Iris pigment epithelial cell (primary cell): ENCODE measurements around the gene PEX5.

ENCODE experiments used
- DNase-seq: peaks from one replicate; pipeline ENCODE4 v3.0.0-alpha.2; 2011; ENCODE audit warnings: low read depth

Gene PEX5

GRCh38 chr12:7189398-7190267 lies at the start of gene PEX5:
PEX5 (plus strand) TSS chr12:7189686; CDS start chr12:7190378, 692 bp downstream.
- DNase-seq: peak; percentile 94

GRCh38 chr12:7141351-7142005 lies 48.0 kb upstream of the PEX5 start:
- no peak for DNase-seq

- DNase-seq: peak; percentile 52
These were observed 47.3 kb upstream of the PEX5 start for GRCh38 chr12:7142056-7142644.

DNA sequence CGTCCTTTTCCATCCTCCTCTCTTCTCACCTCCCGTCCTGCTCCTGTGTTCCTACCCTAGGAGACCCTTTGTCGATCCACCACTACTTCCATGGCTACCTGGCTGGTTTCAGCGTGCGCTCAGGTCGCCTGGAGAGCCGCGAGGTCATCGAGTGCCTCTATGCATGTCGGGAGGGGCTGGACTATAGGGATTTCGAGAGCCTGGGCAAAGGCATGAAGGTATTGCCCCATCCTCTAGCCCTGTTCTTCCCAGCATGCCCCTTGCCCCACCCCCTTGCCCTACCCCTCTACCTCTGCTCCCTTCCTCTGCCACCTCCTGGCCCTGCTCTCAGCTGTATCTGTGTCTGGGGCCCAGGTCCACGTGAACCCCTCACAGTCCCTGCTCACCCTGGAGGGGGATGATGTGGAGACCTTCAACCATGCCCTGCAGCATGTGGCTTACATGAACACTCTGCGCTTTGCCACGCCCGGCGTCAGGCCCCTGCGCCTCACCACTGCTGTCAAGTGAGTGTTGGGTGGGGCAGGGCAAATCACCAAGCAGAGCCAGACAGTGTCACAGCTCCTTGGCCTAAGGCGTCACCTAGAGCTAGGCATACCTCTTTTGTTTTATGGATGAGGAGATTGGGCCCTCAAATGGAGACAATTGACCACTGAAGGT lies 46.5 kb upstream of the PEX5 start:
- DNase-seq: no peak

GRCh38 chr12:7143564-7143963 lies 45.9 kb upstream of the PEX5 start:
- no peak for DNase-seq

DNA sequence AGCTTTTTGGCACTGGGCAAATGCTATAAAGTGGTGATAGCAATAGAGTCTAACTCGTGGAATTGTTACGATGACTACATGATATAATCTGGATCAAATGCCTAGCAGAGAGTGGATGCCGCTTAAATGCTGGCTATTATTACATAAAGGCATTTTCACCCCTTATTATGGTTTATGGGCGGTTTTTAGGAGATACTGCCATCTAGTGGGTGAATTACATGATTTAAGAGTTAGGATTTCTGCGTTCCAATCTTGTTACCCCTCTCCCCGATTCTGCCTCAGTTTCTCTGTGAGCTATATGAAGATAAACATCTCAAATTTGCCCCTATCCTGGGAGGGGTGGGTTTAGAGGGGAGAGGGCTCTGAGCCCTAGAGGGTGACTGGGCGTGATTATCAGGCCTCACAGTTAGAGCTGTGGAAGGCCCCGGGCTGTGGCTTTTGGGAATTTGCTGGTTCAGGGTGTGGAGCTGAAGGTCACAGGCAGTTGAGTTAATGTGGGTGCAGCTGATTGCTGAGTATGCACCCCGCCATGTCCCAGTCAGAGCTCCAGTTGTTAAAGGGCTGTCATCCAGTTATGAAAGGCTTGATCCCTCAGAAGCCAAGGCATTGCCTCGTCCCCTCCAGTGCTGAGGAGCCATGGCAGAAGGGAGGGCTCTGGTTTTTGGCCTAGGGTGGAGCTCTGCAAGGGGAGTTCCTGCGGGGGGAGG lies 44.9 kb upstream of the PEX5 start:
- peak; percentile 42 for DNase-seq

DNA sequence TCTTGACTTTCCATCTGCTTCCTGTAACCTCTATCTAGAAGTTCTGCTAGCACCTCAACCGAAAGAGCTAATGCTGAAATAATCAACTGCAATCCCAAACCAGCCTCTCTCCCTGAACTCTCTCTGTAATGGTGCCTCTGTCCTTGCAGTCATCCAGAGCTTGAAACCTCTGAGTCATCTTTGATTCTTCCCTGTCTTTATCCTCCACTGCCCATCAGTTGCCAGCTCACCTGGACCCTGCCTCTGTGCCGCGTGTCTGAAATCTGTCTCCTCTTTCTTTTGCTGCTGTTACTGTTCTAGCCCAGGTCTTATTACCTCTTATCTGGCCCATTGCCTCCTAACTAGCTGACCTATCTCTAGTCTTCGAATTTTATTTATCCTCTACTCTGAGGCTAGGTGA lies 43.8 kb upstream of the PEX5 start:
- no peak for DNase-seq

DNA sequence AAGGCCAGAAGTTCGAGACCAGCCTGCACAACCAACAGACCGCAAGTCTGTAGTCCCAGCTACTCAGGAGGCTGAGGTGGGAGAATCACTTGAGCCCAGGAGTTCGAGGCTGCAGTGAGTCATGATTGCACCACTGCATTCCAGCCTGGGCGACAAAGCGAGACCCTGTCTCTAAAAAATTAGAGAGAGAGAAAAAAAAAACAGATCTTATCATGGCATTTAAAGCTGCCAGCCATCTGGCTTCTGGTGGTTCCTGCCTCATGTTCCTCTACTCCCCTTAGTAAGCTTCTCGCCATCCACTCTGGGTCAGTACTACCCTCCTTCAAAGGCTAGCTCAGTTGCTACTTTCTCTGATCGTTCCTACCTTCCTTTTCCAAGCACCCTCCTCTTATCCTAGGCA lies 43.3 kb upstream of the PEX5 start:
- DNase-seq: no peak

DNA sequence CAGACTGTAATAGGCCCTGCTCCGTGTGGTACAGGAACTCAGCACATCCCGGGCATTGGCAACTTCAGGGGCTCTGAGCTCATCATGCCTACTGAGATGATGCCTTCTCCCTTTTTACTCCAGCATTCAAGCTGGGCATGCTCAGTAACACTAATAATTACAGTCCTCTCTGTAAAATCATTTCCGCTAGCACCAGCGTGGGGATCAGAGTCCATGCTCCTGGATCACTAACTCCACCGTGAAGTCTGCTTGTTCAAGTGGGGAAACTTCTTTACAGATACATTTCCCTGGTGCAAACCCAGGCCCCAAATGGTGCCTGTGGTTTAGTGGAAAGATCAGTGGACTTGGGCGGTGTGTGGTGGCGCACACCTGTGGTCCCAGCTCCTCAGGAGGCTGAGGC lies 42.6 kb upstream of the PEX5 start:
- no peak for DNase-seq

- DNase-seq: no peak
These were observed 39.1 kb upstream of the PEX5 start for GRCh38 chr12:7150356-7150755.

DNA sequence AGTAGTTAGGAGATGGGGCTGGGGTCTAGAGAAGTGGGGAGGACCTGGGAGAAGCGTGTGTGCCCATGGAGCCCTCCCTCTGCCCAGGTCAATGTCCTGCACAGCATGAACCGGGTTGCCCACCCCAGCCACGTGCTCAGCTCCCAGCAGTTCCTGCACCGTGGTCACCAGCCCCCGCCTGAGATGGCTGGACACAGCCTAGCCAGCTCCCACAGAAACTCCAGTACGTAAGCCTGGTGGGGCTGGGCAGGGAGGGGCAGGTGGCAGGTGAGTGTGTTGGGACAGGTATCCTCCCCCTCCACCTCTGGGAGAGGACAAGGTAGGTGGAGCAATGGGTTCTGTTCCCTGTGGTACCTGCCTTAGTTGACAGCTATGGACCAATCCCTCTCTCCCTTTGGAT lies 38.6 kb upstream of the PEX5 start:
- DNase-seq: no peak

- DNase-seq: no peak
These were observed 38.0 kb upstream of the PEX5 start for GRCh38 chr12:7151532-7151931.

GRCh38 chr12:7152818-7153217 lies 36.7 kb upstream of the PEX5 start:
- no peak for DNase-seq

DNA sequence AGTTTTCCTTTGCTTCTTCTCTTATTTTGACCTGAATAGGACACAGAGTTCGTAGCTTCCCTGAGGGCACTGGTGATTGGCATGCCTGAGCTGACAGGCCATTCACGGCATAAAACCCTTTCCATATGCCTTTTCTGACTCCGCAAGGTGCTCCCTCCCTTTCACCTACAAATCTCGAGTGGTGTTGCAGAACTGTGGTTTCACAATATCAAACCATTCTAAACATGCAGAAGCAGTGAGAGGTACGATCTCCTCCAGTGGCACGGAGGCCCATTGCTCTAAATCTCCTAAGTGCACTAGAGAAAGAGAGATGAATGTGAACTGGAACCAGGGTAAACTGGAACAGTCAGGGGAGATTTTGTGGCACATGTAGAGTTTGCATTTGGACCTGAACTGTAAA lies 35.4 kb upstream of the PEX5 start:
- no peak for DNase-seq

- DNase-seq: no peak
These were observed 34.5 kb upstream of the PEX5 start for GRCh38 chr12:7154901-7155470.

DNA sequence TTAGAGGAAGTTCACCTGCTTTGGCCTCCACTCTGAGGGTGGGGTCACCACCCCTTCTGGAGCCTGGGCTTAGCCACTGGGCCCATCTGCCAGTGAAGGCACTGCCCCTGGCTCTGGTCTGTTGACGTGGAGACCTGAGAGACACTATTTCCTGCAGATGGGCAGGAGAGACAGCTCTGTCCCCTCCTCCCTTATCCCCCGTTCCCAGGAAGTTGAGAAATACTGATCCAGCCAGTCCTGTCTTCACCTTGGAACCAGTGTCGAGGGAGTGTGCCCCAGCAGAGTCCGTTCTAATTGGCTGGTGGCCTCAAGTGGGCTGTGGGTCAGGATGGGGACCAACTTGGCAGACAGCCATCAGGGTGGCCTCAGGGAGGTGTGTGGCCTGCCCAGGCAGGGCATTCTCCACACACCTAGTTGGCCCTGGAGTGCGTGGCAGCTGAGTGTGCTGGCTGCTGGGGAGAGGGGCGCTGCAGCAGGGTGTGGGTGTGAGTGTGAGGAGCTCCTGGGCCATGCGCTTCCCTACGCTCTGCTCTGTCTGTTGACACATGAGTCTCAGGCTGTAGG lies 33.9 kb upstream of the PEX5 start:
- DNase-seq: no peak

GRCh38 chr12:7156259-7157197 lies 33.0 kb upstream of the PEX5 start:
- no peak for DNase-seq

DNA sequence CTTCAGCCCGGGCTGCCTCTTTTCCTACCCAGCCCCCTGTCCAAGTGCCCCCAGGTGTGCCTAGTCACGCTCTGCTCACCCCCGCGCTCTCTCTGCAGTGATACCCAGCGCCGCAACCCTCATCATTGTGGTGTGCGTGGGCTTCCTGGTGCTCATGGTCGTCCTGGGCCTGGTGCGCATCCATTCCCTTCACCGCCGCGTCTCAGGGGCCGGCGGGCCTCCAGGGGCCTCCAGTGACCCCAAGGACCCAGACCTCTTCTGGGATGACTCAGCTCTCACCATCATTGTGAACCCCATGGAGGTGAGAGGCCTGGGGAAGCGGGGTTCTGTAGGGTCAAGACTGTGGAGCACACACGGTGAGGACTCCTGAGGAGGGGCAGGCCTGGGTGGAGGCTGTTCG lies 32.1 kb upstream of the PEX5 start:
- DNase-seq: no peak

DNA sequence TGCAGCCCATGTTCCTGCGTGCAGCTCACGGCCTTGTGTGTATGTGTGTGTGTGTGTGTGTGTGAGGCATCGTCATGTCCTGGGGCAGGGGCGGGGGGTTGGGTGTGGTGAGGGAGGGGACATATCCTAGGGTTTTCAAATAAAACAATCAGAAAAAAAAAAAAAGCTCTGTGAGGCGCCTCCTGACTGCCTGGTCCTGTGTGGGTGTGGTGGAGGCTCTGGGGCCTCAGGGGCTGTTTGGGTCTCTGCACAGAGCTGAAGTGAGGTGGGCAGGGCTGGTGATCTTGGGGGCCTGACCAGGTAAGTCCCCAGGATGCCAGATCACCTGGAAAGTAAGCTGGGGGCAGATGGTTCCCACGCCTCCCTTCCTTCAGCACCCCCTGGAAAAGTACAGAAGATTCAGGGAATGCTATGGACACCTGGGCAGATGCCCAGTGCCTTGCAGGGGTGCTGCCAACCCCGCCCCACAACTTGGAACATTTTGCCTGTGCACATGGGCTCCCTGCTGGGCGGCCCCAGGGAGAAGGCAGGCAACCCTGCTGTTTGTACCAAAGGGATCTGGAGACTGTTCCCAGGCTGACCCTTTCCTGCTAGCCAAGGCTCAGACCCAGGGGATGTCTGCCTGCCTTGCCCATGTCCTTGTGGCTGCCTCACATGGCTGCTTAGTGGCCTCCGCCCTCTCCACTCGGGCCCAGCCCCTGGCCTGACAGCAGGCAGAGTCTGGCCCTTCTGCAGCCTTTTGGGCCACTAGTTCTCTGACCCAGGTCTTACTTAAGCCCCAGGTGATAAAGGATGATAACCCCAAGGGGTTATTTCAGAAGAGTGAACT lies 30.5 kb upstream of the PEX5 start:
- DNase-seq: no peak
